Measurements from ENCODE around the gene ADGRL3. TPM values are rescaled to one million over a fixed set of nuclear protein-coding genes. Genes with fewer than 3 reads are reported as not detected.

Gene ADGRL3
- total and polyA plus RNA-seq, 8 donors: 0.08 to 1.4 (median 0.24) TPM

DNA sequence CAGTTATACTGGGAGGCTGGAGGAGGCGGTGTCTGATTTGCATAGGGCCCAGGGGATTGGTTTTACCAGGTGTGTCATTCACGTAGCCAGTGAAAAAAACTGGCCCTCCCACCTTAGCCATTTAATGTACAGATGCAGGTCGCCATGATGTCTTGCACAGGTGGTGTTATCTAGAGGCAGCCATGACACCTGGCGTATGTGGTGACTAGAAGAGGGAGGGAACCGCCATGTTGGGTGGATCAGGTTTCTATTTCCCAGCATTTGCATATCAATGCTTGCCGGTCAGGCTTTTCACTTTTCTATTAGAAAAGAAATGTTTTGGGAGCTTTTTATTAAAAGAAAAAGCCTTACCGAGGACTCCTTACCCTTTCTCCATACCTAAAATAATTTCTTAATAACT lies 523.4 kb downstream of the ADGRL3 start:
- Histone ChIP-seq H3K27me3 (no peaks in the 10 kb centered on the region), H3K27ac (no peak overlapping the region), H3K9me3 (no peaks in the 10 kb centered on the region), H3K4me3 (no peak overlapping the region), H3K4me1 (no peaks in the 10 kb centered on the region), H3K36me3 (no peaks in the 10 kb centered on the region)
- TF ChIP-seq CTCF (IDR thresholded peaks at IDR 0.05): no peak
- intact Hi-C loops (cut with DNase I): no loop called here
- FAIRE-seq (no peak), DNase-seq (no peak), ATAC-seq (no peak)
- 61 to 78% methylated on average over 7 of the region's 7 CpGs for WGBS, 2 donors

- FAIRE-seq (no peak), DNase-seq (no peak), ATAC-seq (no peak)
- WGBS, 2 donors: 26 to 29% methylated on average over 2 of the region's 2 CpGs
- Histone ChIP-seq H3K9me3 (no peaks in the 10 kb centered on the region), H3K36me3 (no peaks in the 10 kb centered on the region), H3K27me3 (no peaks in the 10 kb centered on the region), H3K4me3 (no peak overlapping the region), H3K27ac (no peak overlapping the region), H3K4me1 (no peaks in the 10 kb centered on the region)
- no peak for TF ChIP-seq CTCF (IDR thresholded peaks at IDR 0.05)
- intact Hi-C loops (cut with DNase I): no loop called here
Measured at GRCh38 chr4:61727286-61727685, 527.2 kb downstream of the ADGRL3 start.

- H3K27ac ChIP-seq: no peak overlapping the region
- ATAC-seq (no peak), DNase-seq (no peak), FAIRE-seq (no peak)
- H3K4me1 ChIP-seq: no peaks in the 10 kb centered on the region
- intact Hi-C loops (cut with DNase I): no loop called here
- no peaks in the 10 kb centered on the region for H3K9me3 ChIP-seq
- H3K4me3 ChIP-seq: no peak overlapping the region
- 68 to 69% methylated on average over 2 of the region's 2 CpGs for WGBS, 2 donors
- H3K27me3 ChIP-seq: no peaks in the 10 kb centered on the region
- H3K36me3 ChIP-seq: no peaks in the 10 kb centered on the region
- TF ChIP-seq CTCF (IDR thresholded peaks at IDR 0.05): no peak
Measured at GRCh38 chr4:61734409-61734808, 534.3 kb downstream of the ADGRL3 start.

GRCh38 chr4:61739887-61740286 lies 539.8 kb downstream of the ADGRL3 start:
- FAIRE-seq (no peak), DNase-seq (no peak), ATAC-seq (no peak)
- no peak for TF ChIP-seq CTCF (IDR thresholded peaks at IDR 0.05)
- H3K4me1 ChIP-seq: no peaks in the 10 kb centered on the region
- no peak overlapping the region for H3K4me3 ChIP-seq
- H3K27me3 ChIP-seq: no peaks in the 10 kb centered on the region
- no peak overlapping the region for H3K27ac ChIP-seq
- intact Hi-C loops (cut with DNase I): no loop called here
- H3K36me3 ChIP-seq: no peaks in the 10 kb centered on the region
- no peaks in the 10 kb centered on the region for H3K9me3 ChIP-seq

GRCh38 chr4:61740886-61741285 lies 540.8 kb downstream of the ADGRL3 start:
- intact Hi-C loops (cut with DNase I): no loop called here
- Histone ChIP-seq H3K4me1 (no peaks in the 10 kb centered on the region), H3K9me3 (no peaks in the 10 kb centered on the region), H3K27ac (no peak overlapping the region), H3K36me3 (no peaks in the 10 kb centered on the region), H3K27me3 (no peaks in the 10 kb centered on the region), H3K4me3 (no peak overlapping the region)
- ATAC-seq: no peak
- WGBS, 2 donors: 24 to 31% methylated on average over 4 of the region's 4 CpGs
- no peak for FAIRE-seq
- no peak for TF ChIP-seq CTCF (IDR thresholded peaks at IDR 0.05)
- DNase-seq: no peak

Data from pancreas (tissue), 10 donors.